HepG2 (cell line): ENCODE measurements around the gene EFEMP2. TPM values are rescaled to one million over a fixed set of nuclear protein-coding genes. Genes with fewer than 3 reads are reported as not detected.

Experiments
- ARNTL ChIP-seq: sonication (generic); formaldehyde crosslinking; IDR thresholded peaks from 2 replicates; pipeline ENCODE4 v1.4.0; 2020; ENCODE audit warnings: mild to moderate bottlenecking, missing genetic modification reagents
- MAZ ChIP-seq, 2 experiments: sonication (generic) in 1 of 2; formaldehyde crosslinking in 1 of 2; IDR thresholded peaks; 2 replicates each; pipeline versions ENCODE4 v1.5.0 to v1.6.1; 2012 to 2020; ENCODE audit warnings: low read depth in 2 of 2, mild to moderate bottlenecking in 2 of 2, borderline replicate concordance in 1 of 2, improper control_type of control experiment in 1 of 2, low read length in 1 of 2, missing genetic modification reagents in 1 of 2, moderate library complexity in 1 of 2
- PRDM15 ChIP-seq: sonication (generic); formaldehyde crosslinking; IDR thresholded peaks from 2 replicates; pipeline ENCODE4 v1.4.0; 2020; ENCODE audit warnings: missing genetic modification reagents
- ZNF282 ChIP-seq: fragments of 450-650 bp; IDR thresholded peaks from 2 replicates; pipeline ENCODE4 v1.6.1; 2018; ENCODE audit not compliant: partially characterized antibody
- ZNF44 ChIP-seq: sonication (generic); formaldehyde crosslinking; IDR thresholded peaks from 2 replicates; pipeline ENCODE4 v1.5.1; 2020; ENCODE audit warnings: mild to moderate bottlenecking, missing genetic modification reagents
- ZSCAN29 ChIP-seq: sonication (generic); formaldehyde crosslinking; conservative IDR thresholded peaks from 2 replicates; pipeline ENCODE4 v1.4.0; 2020; ENCODE audit warnings: mild to moderate bottlenecking, missing genetic modification reagents
- polyA plus RNA-seq, 8 experiments: library from polyadenylated mRNA; depleted of rRNA in 3 of 8; stranded (reverse) in 7 of 8; unstranded in 1 of 8; fragments of >200 nt; fragmentation: Illumina TruSeq in 4 of 8; extraction: Trizol in 4 of 8; gene quantifications; 2 replicates each; pipeline versions ENCODE4 v1.2.1 to v1.2.3, GENCODE V29; 2011 to 2016; ENCODE audit warnings: low read depth in 4 of 8, missing spikeins in 1 of 8, mixed read lengths in 1 of 8; ENCODE audit not compliant: insufficient read depth in 1 of 8
- total RNA-seq, 5 experiments: library from RNA; depleted of rRNA; stranded (reverse); fragments of >200 nt; fragmentation: Illumina TruSeq; extraction: Trizol; gene quantifications; 2 replicates each; pipeline ENCODE4 v1.2.3, GENCODE V29; 2016; ENCODE audit warnings: low read depth in 1 of 5
- TF ChIP-seq, protein P1 (sequence below): sonication (generic); formaldehyde crosslinking; IDR thresholded peaks from 2 replicates; pipeline ENCODE4 v1.4.0; 2020; ENCODE audit warnings: missing genetic modification reagents, borderline replicate concordance

Gene EFEMP2
- total and polyA plus RNA-seq, 2 of the 13 experiments (the other 11 are each of a cell fraction or from before 2014, with no cell fraction given), result 7.4 to 29.7 TPM

DNA sequence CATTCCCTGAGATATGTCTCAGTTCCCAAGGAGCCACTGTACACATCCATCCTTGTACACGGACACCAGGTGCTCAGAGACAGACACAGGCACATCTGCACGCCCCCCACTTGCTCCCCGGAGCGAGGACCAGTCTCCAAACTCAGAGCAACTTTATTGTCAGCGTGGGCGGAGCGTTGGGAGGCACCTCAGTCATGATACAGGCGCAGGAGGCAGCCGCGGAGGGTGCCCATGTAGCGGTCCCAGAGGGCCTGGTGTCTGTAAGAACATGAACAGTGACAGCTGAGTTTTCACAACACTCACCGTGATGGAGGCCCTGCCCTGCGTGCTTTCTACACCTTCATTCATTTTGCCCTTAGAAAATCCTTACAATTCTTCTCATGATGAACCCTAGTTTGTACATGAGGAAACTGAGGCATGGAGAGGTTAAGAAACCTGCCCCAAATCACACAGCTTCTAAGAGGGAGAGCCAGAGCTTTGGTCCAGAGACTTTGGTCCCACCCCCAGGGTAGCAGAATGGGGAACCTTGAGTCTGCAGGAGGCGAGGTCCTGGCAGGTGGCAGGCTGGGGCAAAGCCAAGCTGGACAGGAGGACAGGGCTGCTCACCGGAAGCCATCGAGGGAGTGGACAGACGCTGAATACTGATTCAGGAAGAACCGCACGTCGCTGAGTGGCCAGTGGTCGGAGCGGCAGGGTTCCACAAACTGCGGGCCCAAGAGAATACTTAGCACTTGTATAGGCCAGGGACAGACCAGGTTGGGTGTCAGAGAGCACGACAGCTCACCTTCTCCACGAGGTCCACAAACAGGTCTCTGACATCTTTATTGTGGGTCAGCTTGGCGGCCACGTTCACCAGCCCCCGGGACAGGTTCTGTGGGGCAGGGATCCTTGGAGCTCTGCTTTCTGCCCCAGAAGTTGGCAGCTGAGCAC lies 11.5 kb upstream of the EFEMP2 start (continued):
- TF ChIP-seq ZNF44 (CRISPR knock-in tag) (no peak), ARNTL (CRISPR knock-in tag) (no peak), ZNF282 (no peak), MAZ (IDR thresholded peaks at IDR 0.05; ENCODE audit: borderline replicate concordance, low read depth, low read length) (no peak), MAZ (CRISPR knock-in tag; IDR thresholded peaks at IDR 0.05; ENCODE audit: low read depth) (no peak), ZSCAN29 (CRISPR knock-in tag) (no peak), PRDM15 (no peak)
- TF ChIP-seq, protein P1, sequence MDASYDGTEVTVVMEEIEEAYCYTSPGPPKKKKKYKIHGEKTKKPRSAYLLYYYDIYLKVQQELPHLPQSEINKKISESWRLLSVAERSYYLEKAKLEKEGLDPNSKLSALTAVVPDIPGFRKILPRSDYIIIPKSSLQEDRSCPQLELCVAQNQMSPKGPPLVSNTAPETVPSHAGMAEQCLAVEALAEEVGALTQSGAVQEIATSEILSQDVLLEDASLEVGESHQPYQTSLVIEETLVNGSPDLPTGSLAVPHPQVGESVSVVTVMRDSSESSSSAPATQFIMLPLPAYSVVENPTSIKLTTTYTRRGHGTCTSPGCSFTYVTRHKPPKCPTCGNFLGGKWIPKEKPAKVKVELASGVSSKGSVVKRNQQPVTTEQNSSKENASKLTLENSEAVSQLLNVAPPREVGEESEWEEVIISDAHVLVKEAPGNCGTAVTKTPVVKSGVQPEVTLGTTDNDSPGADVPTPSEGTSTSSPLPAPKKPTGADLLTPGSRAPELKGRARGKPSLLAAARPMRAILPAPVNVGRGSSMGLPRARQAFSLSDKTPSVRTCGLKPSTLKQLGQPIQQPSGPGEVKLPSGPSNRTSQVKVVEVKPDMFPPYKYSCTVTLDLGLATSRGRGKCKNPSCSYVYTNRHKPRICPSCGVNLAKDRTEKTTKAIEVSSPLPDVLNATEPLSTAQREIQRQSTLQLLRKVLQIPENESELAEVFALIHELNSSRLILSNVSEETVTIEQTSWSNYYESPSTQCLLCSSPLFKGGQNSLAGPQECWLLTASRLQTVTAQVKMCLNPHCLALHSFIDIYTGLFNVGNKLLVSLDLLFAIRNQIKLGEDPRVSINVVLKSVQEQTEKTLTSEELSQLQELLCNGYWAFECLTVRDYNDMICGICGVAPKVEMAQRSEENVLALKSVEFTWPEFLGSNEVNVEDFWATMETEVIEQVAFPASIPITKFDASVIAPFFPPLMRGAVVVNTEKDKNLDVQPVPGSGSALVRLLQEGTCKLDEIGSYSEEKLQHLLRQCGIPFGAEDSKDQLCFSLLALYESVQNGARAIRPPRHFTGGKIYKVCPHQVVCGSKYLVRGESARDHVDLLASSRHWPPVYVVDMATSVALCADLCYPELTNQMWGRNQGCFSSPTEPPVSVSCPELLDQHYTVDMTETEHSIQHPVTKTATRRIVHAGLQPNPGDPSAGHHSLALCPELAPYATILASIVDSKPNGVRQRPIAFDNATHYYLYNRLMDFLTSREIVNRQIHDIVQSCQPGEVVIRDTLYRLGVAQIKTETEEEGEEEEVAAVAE (CRISPR knock-in tag), result no peak
